K562 (cell line): ENCODE measurements around the gene IGSF8. TPM values are rescaled to one million over a fixed set of nuclear protein-coding genes. Genes with fewer than 3 reads are reported as not detected.

Experiments
- ATF4 ChIP-seq: fragments of 450-650 bp; formaldehyde crosslinking; IDR thresholded peaks from 2 replicates; pipeline ENCODE4 v1.4.0; 2022; ENCODE audit warnings: mild to moderate bottlenecking, moderate library complexity
- MNT ChIP-seq, 2 experiments: fragments of 450-650 bp; conservative IDR thresholded peaks; 2 replicates each; pipeline ENCODE4 v1.6.1; 2017; ENCODE audit warnings: mild to moderate bottlenecking in 2 of 2, moderate library complexity in 2 of 2
- MTA2 ChIP-seq: fragments of 450-650 bp; IDR thresholded peaks from 2 replicates; pipeline ENCODE4 v1.6.1; 2016; ENCODE audit warnings: low read depth
- REST ChIP-seq, 2 experiments: fragments of 450-650 bp; formaldehyde crosslinking in 1 of 2; IDR thresholded peaks; 2 replicates each; pipeline versions ENCODE4 v1.4.0 to v1.6.1; 2014 to 2020; ENCODE audit warnings: mild to moderate bottlenecking in 2 of 2, borderline replicate concordance in 1 of 2, low read depth in 1 of 2
- UBTF ChIP-seq, 2 experiments: IDR thresholded peaks; 2 replicates each; pipeline ENCODE4 v1.6.1; 2012; ENCODE audit warnings: improper control_type of control experiment in 2 of 2, low read depth in 2 of 2, low read length in 2 of 2, borderline replicate concordance in 1 of 2
- polyA plus RNA-seq, 8 experiments: library from polyadenylated mRNA; depleted of rRNA in 4 of 8; stranded (reverse) in 5 of 8; unstranded in 3 of 8; fragments of >200 nt; fragmentation: Nextera tagmentation in 2 of 8; fragmentation: Illumina TruSeq in 1 of 8; extraction: Ambion mirVana in 2 of 8; extraction: Trizol in 1 of 8; gene quantifications; 2 replicates each; pipeline versions ENCODE4 v1.2.1 to v1.2.3, GENCODE V29; 2011 to 2014; ENCODE audit warnings: inconsistent platforms in 1 of 8, missing spikeins in 1 of 8
- total RNA-seq, 7 experiments: library from RNA; depleted of rRNA in 6 of 7; stranded (reverse); fragments of >200 nt in 6 of 7; fragmentation: Illumina TruSeq in 2 of 7; extraction: Trizol in 2 of 7; gene quantifications; 2 replicates each; pipeline versions ENCODE4 v1.2.1 to v1.2.3, GENCODE V29; 2011 to 2021; ENCODE audit warnings: low replicate concordance in 1 of 7
- TF ChIP-seq, protein P1 (sequence below): fragments of 150-350 bp; conservative IDR thresholded peaks from 2 replicates; pipeline ENCODE4 v1.6.1; 2014; ENCODE audit warnings: low read length
- TF ChIP-seq, protein P2 (sequence below): fragments of 250-450 bp; sonication (Bioruptor Pico); IDR thresholded peaks from 2 replicates; pipeline ENCODE4 v1.4.0; 2020; ENCODE audit warnings: mild to moderate bottlenecking, moderate library complexity

The IGSF8 gene
- total and polyA plus RNA-seq, 9 of the 15 experiments (the other 6 are each of a cell fraction or from before 2014, with no cell fraction given), result 0.32 to 11.7 (median 3.2) TPM

GRCh38 chr1:160046494-160047110, 51.8 kb downstream of the IGSF8 start (continued):
- TF ChIP-seq MNT (conservative IDR thresholded peaks at IDR 0.05) (peak; percentile 21 to 71; a peak in 3 of 4 replicates), REST (IDR thresholded peaks at IDR 0.05; ENCODE audit: borderline replicate concordance) (peak; percentile 32), REST (CRISPR knock-in tag; IDR thresholded peaks at IDR 0.05; ENCODE audit: low read depth) (no peak), MTA2 (peak; percentile 98), ATF4 (CRISPR knock-in tag) (peak; percentile 68; the same call in 1 of the 2 replicates), UBTF (IDR thresholded peaks at IDR 0.05; ENCODE audit: borderline replicate concordance in 1 of 2, low read depth in 2 of 2, low read length in 2 of 2) (no peak)
- TF ChIP-seq, protein P1, sequence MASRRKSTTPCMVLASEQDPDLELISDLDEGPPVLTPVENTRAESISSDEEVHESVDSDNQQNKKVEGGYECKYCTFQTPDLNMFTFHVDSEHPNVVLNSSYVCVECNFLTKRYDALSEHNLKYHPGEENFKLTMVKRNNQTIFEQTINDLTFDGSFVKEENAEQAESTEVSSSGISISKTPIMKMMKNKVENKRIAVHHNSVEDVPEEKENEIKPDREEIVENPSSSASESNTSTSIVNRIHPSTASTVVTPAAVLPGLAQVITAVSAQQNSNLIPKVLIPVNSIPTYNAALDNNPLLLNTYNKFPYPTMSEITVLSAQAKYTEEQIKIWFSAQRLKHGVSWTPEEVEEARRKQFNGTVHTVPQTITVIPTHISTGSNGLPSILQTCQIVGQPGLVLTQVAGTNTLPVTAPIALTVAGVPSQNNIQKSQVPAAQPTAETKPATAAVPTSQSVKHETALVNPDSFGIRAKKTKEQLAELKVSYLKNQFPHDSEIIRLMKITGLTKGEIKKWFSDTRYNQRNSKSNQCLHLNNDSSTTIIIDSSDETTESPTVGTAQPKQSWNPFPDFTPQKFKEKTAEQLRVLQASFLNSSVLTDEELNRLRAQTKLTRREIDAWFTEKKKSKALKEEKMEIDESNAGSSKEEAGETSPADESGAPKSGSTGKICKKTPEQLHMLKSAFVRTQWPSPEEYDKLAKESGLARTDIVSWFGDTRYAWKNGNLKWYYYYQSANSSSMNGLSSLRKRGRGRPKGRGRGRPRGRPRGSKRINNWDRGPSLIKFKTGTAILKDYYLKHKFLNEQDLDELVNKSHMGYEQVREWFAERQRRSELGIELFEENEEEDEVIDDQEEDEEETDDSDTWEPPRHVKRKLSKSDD, result no peak
- TF ChIP-seq, protein P2, sequence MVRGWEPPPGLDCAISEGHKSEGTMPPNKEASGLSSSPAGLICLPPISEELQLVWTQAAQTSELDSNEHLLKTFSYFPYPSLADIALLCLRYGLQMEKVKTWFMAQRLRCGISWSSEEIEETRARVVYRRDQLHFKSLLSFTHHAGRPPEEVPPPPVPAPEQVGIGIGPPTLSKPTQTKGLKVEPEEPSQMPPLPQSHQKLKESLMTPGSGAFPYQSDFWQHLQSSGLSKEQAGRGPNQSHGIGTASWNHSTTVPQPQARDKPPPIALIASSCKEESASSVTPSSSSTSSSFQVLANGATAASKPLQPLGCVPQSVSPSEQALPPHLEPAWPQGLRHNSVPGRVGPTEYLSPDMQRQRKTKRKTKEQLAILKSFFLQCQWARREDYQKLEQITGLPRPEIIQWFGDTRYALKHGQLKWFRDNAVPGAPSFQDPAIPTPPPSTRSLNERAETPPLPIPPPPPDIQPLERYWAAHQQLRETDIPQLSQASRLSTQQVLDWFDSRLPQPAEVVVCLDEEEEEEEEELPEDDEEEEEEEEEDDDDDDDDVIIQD (CRISPR knock-in tag), result no peak
